Measurements from ENCODE around the gene CACNA2D3.

The CACNA2D3 gene

DNA sequence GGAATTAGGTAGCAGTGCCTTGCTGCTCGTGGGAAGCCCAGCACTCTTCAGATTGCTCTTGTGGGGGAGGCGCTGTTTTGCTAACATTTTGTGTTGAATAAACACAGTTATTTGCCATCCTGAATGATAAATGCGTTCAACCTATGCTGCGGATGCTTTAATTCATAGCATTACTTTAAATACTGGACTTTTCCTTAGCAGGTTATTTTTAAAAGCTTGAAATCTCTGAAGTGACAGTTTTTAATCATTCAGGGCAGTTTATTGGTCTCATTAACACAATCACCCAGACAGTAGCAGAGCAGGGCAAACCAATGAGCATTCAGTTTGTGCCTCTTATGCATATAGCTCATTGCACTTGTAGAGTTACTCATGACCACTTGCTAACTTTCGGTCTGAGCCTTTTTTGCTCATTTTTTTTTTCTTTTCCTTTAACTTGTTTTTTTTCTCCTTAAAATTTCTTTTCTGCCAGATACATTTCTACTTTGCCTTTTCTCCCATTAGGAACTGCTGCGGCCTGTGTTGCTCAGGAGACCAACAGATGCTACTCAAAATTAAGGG lies 5.2 kb downstream of the CACNA2D3 start:
- no peak for DNase-seq (ENCODE audit: low spot score)

GRCh38 chr3:54131026-54131605 lies 8.8 kb downstream of the CACNA2D3 start:
- DNase-seq (ENCODE audit: low spot score) = no peak

GRCh38 chr3:54131890-54132289 lies 9.5 kb downstream of the CACNA2D3 start:
- DNase-seq (ENCODE audit: low spot score) = no peak

DNA sequence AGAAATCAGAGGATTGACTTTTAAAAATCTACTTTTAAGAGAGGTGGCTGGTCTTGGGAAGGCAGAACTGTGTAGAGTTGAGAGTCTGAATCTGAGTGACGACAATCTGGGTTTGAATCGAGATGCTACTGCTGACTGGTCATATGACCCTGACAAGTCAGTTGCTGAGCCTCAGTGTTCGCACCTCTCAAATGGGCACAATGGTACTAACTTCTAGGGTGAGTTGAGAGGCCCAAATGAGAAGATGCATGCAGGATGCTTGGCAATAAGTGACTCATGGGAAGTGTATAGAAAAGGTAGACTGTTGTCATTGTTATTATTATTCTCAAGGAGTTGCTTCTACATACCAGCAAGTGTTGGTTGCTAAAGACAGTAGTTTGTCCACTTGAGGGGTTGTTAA lies 10.3 kb downstream of the CACNA2D3 start:
- DNase-seq (ENCODE audit: low spot score) = no peak

- DNase-seq (ENCODE audit: low spot score) = peak; percentile 62
Observed at GRCh38 chr3:54133196-54133595, 10.8 kb downstream of the CACNA2D3 start.

DNA sequence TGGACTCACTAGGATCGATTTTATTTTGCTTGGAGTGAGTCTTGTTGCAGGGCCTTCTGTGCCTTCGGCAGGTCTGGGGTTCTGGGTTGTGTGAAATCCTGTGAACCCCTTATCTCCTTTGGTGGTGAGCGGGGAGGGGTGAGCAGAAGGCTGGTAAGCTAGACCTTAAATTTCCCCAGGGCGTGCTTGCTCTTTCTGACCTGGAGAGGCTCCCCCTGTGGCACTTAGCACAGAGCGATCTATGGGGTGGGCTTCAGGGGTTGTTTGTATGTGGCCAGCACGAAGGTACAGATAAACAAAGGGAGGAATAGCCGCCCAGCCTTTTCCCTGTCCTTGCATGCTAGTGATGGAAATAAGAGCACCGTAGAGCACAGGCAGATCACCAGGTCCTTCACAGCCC lies 11.8 kb downstream of the CACNA2D3 start:
- DNase-seq (ENCODE audit: low spot score) = no peak

DNA sequence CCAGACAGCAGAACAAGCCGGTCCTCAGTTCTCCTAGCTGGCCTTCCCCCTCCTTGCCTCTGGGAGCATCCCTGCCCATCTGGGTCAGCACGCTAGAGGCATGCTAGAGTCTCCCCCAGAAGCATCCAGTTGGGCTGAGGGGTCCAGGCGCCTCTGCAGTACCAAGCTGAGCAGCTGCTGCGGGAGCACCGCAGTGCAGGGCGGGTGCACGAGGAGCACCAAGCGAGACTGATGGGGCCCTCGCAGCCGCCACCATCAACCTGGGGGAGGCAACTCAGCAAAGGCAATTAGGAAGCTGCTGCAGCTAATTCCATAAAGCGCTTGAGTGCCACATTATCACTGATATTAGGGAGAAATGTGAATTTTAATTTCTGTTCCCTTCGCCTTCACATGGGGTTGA lies 12.4 kb downstream of the CACNA2D3 start:
- no peak for DNase-seq (ENCODE audit: low spot score)

DNA sequence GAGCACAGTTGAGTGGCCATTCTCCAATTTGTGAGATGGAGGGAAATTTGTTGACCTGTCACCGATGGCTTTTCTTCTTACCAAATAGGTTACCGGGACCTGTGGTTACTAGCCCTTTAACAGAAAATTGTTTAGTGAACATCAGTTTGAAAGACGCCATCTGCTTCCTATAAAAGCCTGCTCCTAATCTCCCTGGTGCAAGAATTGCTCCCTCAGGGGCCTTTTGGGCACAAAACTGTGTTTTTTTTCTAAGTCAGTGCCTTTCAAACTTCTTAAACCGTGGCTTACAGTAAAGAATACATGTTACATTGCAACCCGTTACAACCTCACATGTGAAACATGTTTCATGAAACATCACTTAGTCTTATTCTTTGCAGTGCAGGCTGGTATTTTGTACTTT lies 15.0 kb downstream of the CACNA2D3 start:
- DNase-seq (ENCODE audit: low spot score) = no peak

DNA sequence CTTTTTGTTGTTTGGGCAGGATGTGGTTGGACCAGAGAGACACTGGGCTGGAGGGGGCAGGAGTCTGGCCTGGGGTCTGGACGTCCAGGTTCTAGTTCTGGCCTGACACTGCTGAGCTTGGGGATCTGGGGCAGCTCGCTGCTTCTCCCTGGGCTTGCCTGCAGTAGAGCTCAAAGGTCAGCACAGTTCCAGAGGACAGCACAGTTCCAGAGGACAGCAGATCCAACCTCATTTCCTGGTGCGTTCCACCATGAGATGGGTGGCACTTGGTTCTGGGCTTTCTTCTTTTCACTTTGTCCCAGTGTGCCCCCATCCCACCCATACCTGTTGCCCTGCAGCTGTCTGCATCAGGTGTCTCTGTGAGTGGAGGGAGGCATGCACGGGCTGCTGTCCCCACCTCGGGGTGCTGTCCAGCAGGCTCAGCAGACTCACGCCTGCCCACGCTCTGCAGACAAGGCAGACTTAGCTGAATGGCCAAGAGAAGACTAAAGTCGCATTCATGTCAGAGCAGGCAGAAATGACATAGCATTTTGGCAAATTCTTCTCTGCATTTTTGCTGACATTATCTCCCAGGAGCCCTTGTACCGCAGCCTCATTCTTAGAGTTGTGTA lies 16.7 kb downstream of the CACNA2D3 start:
- no peak for DNase-seq (ENCODE audit: low spot score)

DNA sequence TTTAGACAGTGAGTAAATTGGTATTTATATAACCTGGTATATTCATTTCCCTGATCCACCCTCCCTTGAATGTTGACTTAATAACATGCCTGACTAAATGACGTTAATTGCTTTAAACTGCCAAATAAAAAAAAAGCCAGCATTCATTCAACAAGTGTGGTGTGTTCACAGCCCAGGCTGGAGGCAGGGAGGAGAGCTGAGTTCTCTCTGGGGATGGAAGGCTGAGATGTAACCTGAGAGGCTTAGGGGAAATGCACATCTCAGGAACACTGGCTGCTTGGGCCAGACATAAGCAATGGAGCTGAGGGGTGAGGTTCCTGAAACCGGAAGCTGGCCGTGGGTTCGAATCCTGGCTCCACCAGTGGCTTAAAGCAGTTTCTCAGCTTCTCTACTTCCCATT lies 17.3 kb downstream of the CACNA2D3 start:
- no peak for DNase-seq (ENCODE audit: low spot score)

- no peak for DNase-seq (ENCODE audit: low spot score)
Observed at GRCh38 chr3:54144284-54144683, 21.9 kb downstream of the CACNA2D3 start.

GRCh38 chr3:54146506-54147239 lies 24.3 kb downstream of the CACNA2D3 start:
- DNase-seq (ENCODE audit: low spot score) = peak; percentile 68

- DNase-seq (ENCODE audit: low spot score) = no peak
Observed at GRCh38 chr3:54150864-54151467, 28.6 kb downstream of the CACNA2D3 start.

DNA sequence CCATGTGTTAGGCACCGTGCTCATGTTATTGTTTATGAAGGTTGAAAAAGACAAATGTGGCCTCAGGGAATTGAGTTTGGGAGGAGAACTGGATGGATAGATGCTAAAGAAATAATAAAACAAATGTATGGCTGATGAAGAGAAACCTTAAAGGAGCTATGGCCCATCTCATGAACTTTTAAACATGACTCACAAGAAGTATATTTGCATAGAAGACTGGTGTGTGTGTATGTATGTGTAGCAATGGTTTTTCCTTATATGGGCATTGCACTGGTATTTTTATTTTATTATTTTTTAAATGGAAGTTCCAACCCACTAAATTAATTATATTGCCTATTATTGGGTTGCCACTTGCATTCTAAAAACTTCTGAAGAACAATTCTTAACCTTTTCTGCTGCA lies 31.1 kb downstream of the CACNA2D3 start:
- DNase-seq (ENCODE audit: low spot score) = no peak

- no peak for DNase-seq (ENCODE audit: low spot score)
Observed at GRCh38 chr3:54157860-54158259, 35.5 kb downstream of the CACNA2D3 start.

- DNase-seq (ENCODE audit: low spot score) = no peak
Observed at GRCh38 chr3:54159917-54160316, 37.6 kb downstream of the CACNA2D3 start.

GRCh38 chr3:54163441-54163840 lies 41.1 kb downstream of the CACNA2D3 start:
- no peak for DNase-seq (ENCODE audit: low spot score)

- no peak for DNase-seq (ENCODE audit: low spot score)
Observed at GRCh38 chr3:54164192-54164975, 42.0 kb downstream of the CACNA2D3 start.

DNA sequence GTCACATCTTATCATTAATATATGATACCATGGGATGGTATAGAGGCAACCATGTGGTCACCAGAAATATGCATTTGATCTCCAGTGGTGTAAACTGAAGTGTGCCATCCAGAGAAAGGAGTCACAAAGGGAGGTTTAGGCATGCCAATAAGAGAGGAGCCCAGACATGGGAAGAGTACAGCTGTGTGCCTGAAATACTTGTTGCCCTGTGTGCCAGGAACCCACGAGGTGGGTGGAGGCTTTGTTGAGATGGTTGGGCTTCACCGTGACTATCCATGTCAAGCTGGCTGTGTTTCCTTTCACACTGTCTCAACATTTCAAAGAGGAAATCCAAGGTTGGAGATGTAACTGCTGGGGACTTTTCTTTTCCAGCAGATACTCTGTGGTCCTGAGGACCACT lies 43.5 kb downstream of the CACNA2D3 start:
- no peak for DNase-seq (ENCODE audit: low spot score)

GRCh38 chr3:54167999-54168398 lies 45.6 kb downstream of the CACNA2D3 start:
- DNase-seq (ENCODE audit: low spot score) = no peak

GRCh38 chr3:54168451-54168850 lies 46.1 kb downstream of the CACNA2D3 start:
- DNase-seq (ENCODE audit: low spot score) = no peak

- no peak for DNase-seq (ENCODE audit: low spot score)
Observed at GRCh38 chr3:54169524-54169923, 47.2 kb downstream of the CACNA2D3 start.
